ENCODE measurements around the gene SMPDL3A.

DNA sequence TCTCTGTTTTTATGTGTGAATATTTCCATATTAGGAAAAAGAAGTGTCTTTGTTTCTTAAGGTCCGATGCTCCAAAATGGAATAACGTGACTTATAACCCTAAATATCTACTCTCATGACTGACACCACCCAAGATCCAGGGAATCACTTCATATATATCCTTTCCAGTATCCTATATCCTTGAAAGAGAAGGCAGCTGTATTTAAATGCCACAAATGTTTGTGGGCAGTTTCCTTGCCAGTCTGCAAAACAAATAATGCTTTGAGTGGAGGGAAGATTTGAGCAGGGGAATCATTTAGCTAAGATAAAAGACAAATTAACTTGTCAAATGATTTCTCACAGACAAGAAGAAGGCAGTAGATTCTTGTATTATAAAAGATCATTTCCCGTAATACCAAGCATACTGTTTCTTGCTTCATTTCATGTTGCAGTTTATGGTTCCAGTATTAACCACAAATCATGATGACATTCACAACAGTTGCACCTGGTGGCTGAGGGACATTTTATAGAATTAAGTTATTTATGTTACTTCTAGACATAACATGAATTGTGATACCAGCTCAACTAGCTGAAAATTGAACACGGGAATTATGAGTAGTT lies 39.5 kb upstream of the SMPDL3A start:
- TF ChIP-seq POLR2AphosphoS5 (IDR thresholded peaks at IDR 0.05; ENCODE audit: control insufficient read depth, insufficient read depth, low read depth, low read length) (no peak), CTCF (IDR thresholded peaks at IDR 0.05 in 2 of 3, conservative IDR thresholded peaks at IDR 0.05 in 1 of 3; ENCODE audit: insufficient read depth in 2 of 3, low read depth in 1 of 3, low read length in 3 of 3) (no peak), KAT7 (CRISPR knock-in tag; IDR thresholded peaks at IDR 0.05; ENCODE audit: borderline replicate concordance) (no peak), MEF2D (tag; conservative IDR thresholded peaks at IDR 0.05; ENCODE audit: low read depth) (no peak), SMAD3 (CRISPR knock-in tag; conservative IDR thresholded peaks at IDR 0.05) (no peak), HDAC2 (IDR thresholded peaks at IDR 0.05) (no peak), ZC3H11A (IDR thresholded peaks at IDR 0.05; ENCODE audit: low read depth, low read length) (no peak), NFIC (IDR thresholded peaks at IDR 0.05) (no peak), POLR2AphosphoS2 (IDR thresholded peaks at IDR 0.05; ENCODE audit: low read length) (no peak), KLF10 (CRISPR knock-in tag; IDR thresholded peaks at IDR 0.05) (no peak), SREBF2 (CRISPR knock-in tag; IDR thresholded peaks at IDR 0.05) (no peak)
- TF ChIP-seq, protein P1, sequence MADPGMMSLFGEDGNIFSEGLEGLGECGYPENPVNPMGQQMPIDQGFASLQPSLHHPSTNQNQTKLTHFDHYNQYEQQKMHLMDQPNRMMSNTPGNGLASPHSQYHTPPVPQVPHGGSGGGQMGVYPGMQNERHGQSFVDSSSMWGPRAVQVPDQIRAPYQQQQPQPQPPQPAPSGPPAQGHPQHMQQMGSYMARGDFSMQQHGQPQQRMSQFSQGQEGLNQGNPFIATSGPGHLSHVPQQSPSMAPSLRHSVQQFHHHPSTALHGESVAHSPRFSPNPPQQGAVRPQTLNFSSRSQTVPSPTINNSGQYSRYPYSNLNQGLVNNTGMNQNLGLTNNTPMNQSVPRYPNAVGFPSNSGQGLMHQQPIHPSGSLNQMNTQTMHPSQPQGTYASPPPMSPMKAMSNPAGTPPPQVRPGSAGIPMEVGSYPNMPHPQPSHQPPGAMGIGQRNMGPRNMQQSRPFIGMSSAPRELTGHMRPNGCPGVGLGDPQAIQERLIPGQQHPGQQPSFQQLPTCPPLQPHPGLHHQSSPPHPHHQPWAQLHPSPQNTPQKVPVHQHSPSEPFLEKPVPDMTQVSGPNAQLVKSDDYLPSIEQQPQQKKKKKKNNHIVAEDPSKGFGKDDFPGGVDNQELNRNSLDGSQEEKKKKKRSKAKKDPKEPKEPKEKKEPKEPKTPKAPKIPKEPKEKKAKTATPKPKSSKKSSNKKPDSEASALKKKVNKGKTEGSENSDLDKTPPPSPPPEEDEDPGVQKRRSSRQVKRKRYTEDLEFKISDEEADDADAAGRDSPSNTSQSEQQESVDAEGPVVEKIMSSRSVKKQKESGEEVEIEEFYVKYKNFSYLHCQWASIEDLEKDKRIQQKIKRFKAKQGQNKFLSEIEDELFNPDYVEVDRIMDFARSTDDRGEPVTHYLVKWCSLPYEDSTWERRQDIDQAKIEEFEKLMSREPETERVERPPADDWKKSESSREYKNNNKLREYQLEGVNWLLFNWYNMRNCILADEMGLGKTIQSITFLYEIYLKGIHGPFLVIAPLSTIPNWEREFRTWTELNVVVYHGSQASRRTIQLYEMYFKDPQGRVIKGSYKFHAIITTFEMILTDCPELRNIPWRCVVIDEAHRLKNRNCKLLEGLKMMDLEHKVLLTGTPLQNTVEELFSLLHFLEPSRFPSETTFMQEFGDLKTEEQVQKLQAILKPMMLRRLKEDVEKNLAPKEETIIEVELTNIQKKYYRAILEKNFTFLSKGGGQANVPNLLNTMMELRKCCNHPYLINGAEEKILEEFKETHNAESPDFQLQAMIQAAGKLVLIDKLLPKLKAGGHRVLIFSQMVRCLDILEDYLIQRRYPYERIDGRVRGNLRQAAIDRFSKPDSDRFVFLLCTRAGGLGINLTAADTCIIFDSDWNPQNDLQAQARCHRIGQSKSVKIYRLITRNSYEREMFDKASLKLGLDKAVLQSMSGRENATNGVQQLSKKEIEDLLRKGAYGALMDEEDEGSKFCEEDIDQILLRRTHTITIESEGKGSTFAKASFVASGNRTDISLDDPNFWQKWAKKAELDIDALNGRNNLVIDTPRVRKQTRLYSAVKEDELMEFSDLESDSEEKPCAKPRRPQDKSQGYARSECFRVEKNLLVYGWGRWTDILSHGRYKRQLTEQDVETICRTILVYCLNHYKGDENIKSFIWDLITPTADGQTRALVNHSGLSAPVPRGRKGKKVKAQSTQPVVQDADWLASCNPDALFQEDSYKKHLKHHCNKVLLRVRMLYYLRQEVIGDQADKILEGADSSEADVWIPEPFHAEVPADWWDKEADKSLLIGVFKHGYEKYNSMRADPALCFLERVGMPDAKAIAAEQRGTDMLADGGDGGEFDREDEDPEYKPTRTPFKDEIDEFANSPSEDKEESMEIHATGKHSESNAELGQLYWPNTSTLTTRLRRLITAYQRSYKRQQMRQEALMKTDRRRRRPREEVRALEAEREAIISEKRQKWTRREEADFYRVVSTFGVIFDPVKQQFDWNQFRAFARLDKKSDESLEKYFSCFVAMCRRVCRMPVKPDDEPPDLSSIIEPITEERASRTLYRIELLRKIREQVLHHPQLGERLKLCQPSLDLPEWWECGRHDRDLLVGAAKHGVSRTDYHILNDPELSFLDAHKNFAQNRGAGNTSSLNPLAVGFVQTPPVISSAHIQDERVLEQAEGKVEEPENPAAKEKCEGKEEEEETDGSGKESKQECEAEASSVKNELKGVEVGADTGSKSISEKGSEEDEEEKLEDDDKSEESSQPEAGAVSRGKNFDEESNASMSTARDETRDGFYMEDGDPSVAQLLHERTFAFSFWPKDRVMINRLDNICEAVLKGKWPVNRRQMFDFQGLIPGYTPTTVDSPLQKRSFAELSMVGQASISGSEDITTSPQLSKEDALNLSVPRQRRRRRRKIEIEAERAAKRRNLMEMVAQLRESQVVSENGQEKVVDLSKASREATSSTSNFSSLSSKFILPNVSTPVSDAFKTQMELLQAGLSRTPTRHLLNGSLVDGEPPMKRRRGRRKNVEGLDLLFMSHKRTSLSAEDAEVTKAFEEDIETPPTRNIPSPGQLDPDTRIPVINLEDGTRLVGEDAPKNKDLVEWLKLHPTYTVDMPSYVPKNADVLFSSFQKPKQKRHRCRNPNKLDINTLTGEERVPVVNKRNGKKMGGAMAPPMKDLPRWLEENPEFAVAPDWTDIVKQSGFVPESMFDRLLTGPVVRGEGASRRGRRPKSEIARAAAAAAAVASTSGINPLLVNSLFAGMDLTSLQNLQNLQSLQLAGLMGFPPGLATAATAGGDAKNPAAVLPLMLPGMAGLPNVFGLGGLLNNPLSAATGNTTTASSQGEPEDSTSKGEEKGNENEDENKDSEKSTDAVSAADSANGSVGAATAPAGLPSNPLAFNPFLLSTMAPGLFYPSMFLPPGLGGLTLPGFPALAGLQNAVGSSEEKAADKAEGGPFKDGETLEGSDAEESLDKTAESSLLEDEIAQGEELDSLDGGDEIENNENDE (IDR thresholded peaks at IDR 0.05; ENCODE audit: low read depth, low read length) = no peak
